ENCODE data around the gene KRT85. TPM values are rescaled to one million over a fixed set of nuclear protein-coding genes. Genes with fewer than 3 reads are reported as not detected.

KRT85 gene
- total and polyA plus RNA-seq, 2 donors (not counting 3 experiments of a cell fraction or from before 2014, with no cell fraction given): not detected

GRCh38 chr12:52383331-52383730 is 16.1 kb upstream of the KRT85 start:
- no peaks in the 10 kb centered on the region for H3K4me1 ChIP-seq (ENCODE audit: control insufficient read depth, extremely low read depth, insufficient read depth, low read length)
- no peaks in the 10 kb centered on the region for H3K9me1 ChIP-seq (replicated peaks; ENCODE audit: control insufficient read depth, extremely low read depth, insufficient read depth, low read length)
- no peak overlapping the region for H3K27ac ChIP-seq (ENCODE audit: insufficient read depth, low read depth, low read length)
- intact Hi-C loops (cut with micrococcal nuclease): no loop called here
- peaks cover 2 to 12% of the 10 kb centered on the region in 2 experiments for H3K27me3 ChIP-seq (ENCODE audit: control insufficient read depth in 2 of 2, insufficient read depth in 2 of 2, low read length in 2 of 2)
- no TSS peak for BruUV-seq (replicated peaks)
- no peak overlapping the region for H3K4me2 ChIP-seq (ENCODE audit: insufficient read depth, low read length)
- H2AFZ ChIP-seq (ENCODE audit: low read depth, low read length): no peak overlapping the region
- TF ChIP-seq GATA2 (IDR thresholded peaks at IDR 0.05; ENCODE audit: insufficient read depth, insufficient read length, low read depth, low read length) (no peak), EZH2 (IDR thresholded peaks at IDR 0.05; ENCODE audit: borderline replicate concordance, low read depth, low read length, severe bottlenecking) (no peak), MYC (IDR thresholded peaks at IDR 0.05; ENCODE audit: low read depth, low read length) (no peak), POLR2AphosphoS5 (IDR thresholded peaks at IDR 0.05; ENCODE audit: insufficient read depth, low read depth, low read length) (no peak), POLR2A (IDR thresholded peaks at IDR 0.05; ENCODE audit: low read depth, low read length) (no peak), JUN (IDR thresholded peaks at IDR 0.05; ENCODE audit: borderline replicate concordance, insufficient read depth, insufficient read length, low read depth) (no peak), CTCF (IDR thresholded peaks at IDR 0.05; ENCODE audit: extremely low read depth in 1 of 2, insufficient read depth in 1 of 2, low read depth in 1 of 2, low read length in 2 of 2) (no peak), FOS (IDR thresholded peaks at IDR 0.05; ENCODE audit: borderline replicate concordance, insufficient read depth, low read length) (no peak)
- TF ChIP-seq, protein P1, sequence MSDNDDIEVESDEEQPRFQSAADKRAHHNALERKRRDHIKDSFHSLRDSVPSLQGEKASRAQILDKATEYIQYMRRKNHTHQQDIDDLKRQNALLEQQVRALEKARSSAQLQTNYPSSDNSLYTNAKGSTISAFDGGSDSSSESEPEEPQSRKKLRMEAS (IDR thresholded peaks at IDR 0.05; ENCODE audit: insufficient read depth, insufficient read length): no peak
- DNase-seq (ENCODE audit: low read depth, low spot score) (no peak), FAIRE-seq (no peak)
- CTCF ChIA-PET: interaction anchor here (0.9 to 3.7 kb wide), 7 partner anchors 10 to 598 kb away, joined by 3 to 16 read pairs (median 4); no protein-coding TSS in a partner anchor
- no peaks in the 10 kb centered on the region for H3K79me2 ChIP-seq (ENCODE audit: control insufficient read depth, insufficient read depth, low read length)
- no peak overlapping the region for H3K4me3 ChIP-seq (replicated peaks in 1 of 3; ENCODE audit: insufficient read depth in 1 of 3, low read depth in 1 of 3, low read length in 3 of 3)
- no peaks in the 10 kb centered on the region for H3K9me3 ChIP-seq (replicated peaks; ENCODE audit: control insufficient read depth, insufficient read depth, low read length)
- dilution Hi-C loops (cut with MboI; ENCODE audit: extremely low pct_ligation_motif_present, low sequenced_read_pairs): no loop called here
- H4K20me1 ChIP-seq (replicated peaks; ENCODE audit: control insufficient read depth, extremely low read depth, insufficient read depth, low read length): no peaks in the 10 kb centered on the region
- H3K36me3 ChIP-seq (ENCODE audit: control insufficient read depth in 2 of 2, extremely low read depth in 1 of 2, insufficient read depth in 2 of 2, low read length in 2 of 2): no peaks in the 10 kb centered on the region
- POLR2A ChIA-PET: no interaction called here
- no peak overlapping the region for H3K9ac ChIP-seq (replicated peaks; ENCODE audit: extremely low read depth, insufficient read depth, low read length)

Data from endothelial cell of umbilical vein (primary cell).